HepG2 (cell line): ENCODE data around the gene GNA14. TPM values are rescaled to one million over a fixed set of nuclear protein-coding genes. Genes with fewer than 3 reads are reported as not detected.

Experiments used
- ATAC-seq: fragments of 200-7000 bp; cut with Tn5 transposase; 3 replicates; pipeline ENCODE4 v1.9.1; 2020; ENCODE audit warnings: mild to moderate bottlenecking, moderate library complexity
- BruUV-seq: library from RNA; stranded (reverse); fragments of 400-500 nt; replicated peaks from 2 replicates; lab custom pipeline; 2021; lab: Mats Ljungman, UMichigan
- CTCF ChIA-PET: fragments of 300-600 bp; formaldehyde crosslinking; extraction: SDS; loops from one replicate; lab custom pipeline; 2021; ENCODE audit warnings: low total read pairs, inconsistent platforms, low intra/inter-chr PET ratio; lab: Yijun Ruan, JAX
- POLR2A ChIA-PET: fragments of 350-600 bp; sonication (Branson Sonifier 250); formaldehyde crosslinking; loops from one replicate; lab custom pipeline; 2020; ENCODE audit warnings: antibody characterized with exemption, inconsistent platforms; lab: Yijun Ruan, JAX
- DNase-seq: peaks from one replicate; pipeline ENCODE4 v3.0.0-alpha.2; 2015; ENCODE audit warnings: low spot score
- FAIRE-seq: peaks from 3 replicates; lab custom pipeline; 2011; peaks lifted over from hg19 to GRCh38; lab: Jason Lieb, UNC
- H2AFZ ChIP-seq: one replicate; pipeline ENCODE4 v1.6.1; 2011; ENCODE audit warnings: low read length, inconsistent platforms
- H3K27ac ChIP-seq: fragments of 300-600 bp; 3 replicates; pipeline ENCODE4 v1.8.0; 2011; ENCODE audit warnings: mixed run types, mild to moderate bottlenecking, mixed read lengths, low read length, inconsistent platforms; ENCODE audit not compliant: insufficient read depth; ENCODE audit errors: extremely low read length
- H3K27me3 ChIP-seq, 2 experiments: fragments of 200-600 bp in 1 of 2; 2 replicates in 1 of 2; 3 replicates in 1 of 2; pipeline versions ENCODE4 v1.6.0 to v1.8.0; 2011; ENCODE audit warnings: low read length in 2 of 2, mild to moderate bottlenecking in 2 of 2, moderate library complexity in 2 of 2, inconsistent platforms in 1 of 2; ENCODE audit not compliant: insufficient read depth in 2 of 2, control insufficient read depth in 1 of 2
- H3K36me3 ChIP-seq, 2 experiments: fragments of 200-600 bp in 1 of 2; replicated peaks in 1 of 2; 2 replicates in 1 of 2; 3 replicates in 1 of 2; pipeline versions ENCODE4 v1.5.1 to v1.8.0; 2011; ENCODE audit warnings: low read length in 2 of 2, inconsistent platforms in 1 of 2; ENCODE audit not compliant: insufficient read depth in 2 of 2, control insufficient read depth in 1 of 2
- H3K4me1 ChIP-seq: 2 replicates; pipeline ENCODE4 v1.5.1; 2012; ENCODE audit warnings: low read length, inconsistent platforms; ENCODE audit not compliant: insufficient read depth
- H3K4me2 ChIP-seq: 2 replicates; pipeline ENCODE4 v1.6.0; 2011; ENCODE audit warnings: low read depth, low read length, inconsistent platforms
- H3K4me3 ChIP-seq, 3 experiments: fragments of 200-600 bp in 1 of 3; sonication (generic), shearing (Covaris generic) in 1 of 3; replicated peaks in 1 of 3; 2 replicates each; pipeline ENCODE4 v1.5.1; 2011 to 2016; ENCODE audit warnings: low read length in 3 of 3, inconsistent platforms in 2 of 3, low read depth in 2 of 3, mild to moderate bottlenecking in 2 of 3, control low read depth in 1 of 3, mixed read lengths in 1 of 3; ENCODE audit not compliant: insufficient read depth in 1 of 3
- H3K79me2 ChIP-seq: one replicate; pipeline ENCODE4 v1.6.1; 2011; ENCODE audit warnings: low read length, inconsistent platforms; ENCODE audit not compliant: insufficient read depth
- H3K9ac ChIP-seq: 2 replicates; pipeline ENCODE4 v1.6.0; 2011; ENCODE audit warnings: mild to moderate bottlenecking, low read depth, low read length, inconsistent platforms; ENCODE audit not compliant: insufficient read depth
- H3K9me3 ChIP-seq: 2 replicates; pipeline ENCODE4 v1.5.1; 2012; ENCODE audit warnings: mild to moderate bottlenecking, low read length
- H4K20me1 ChIP-seq: 2 replicates; pipeline ENCODE4 v1.6.0; 2011; ENCODE audit warnings: inconsistent platforms, mild to moderate bottlenecking, low read length, moderate library complexity; ENCODE audit not compliant: insufficient read depth
- HDAC1 ChIP-seq: sonication (generic); formaldehyde crosslinking; IDR thresholded peaks from 2 replicates; pipeline ENCODE4 v1.5.1; 2020; ENCODE audit warnings: mild to moderate bottlenecking, missing genetic modification reagents
- TSC22D2 ChIP-seq: sonication (generic); formaldehyde crosslinking; IDR thresholded peaks from 2 replicates; pipeline ENCODE4 v1.5.1; 2020; ENCODE audit warnings: missing genetic modification reagents, mild to moderate bottlenecking, borderline replicate concordance
- U2AF1 ChIP-seq: fragments of 200-400 bp; formaldehyde crosslinking; optimal IDR thresholded peaks from 2 replicates; pipeline ENCODE3; 2017; ENCODE audit warnings: mild to moderate bottlenecking, low read depth, low read length
- ZNF33A ChIP-seq: sonication (generic); formaldehyde crosslinking; IDR thresholded peaks from 2 replicates; pipeline ENCODE4 v1.5.1; 2020; ENCODE audit warnings: missing genetic modification reagents, mild to moderate bottlenecking, moderate library complexity, borderline replicate concordance
- ZNF781 ChIP-seq: sonication (generic); formaldehyde crosslinking; IDR thresholded peaks from 2 replicates; pipeline ENCODE4 v1.5.1; 2020; ENCODE audit warnings: borderline replicate concordance, mild to moderate bottlenecking, missing genetic modification reagents; ENCODE audit errors: not compliant biosample characterization
- WGBS: methylation state at CpG from one replicate; pipeline ENCODE4 v1.1.6; 2017; ENCODE audit warnings: low lambda C conversion rate; 5-methylcytosine and 5-hydroxymethylcytosine counted together
- in situ Hi-C: cut with HindIII; loops from 2 replicates; pipeline ENCODE4 v1.10.0; 2017; ENCODE audit warnings: low pct_unique_long_range_greater_than_20kb; ENCODE audit not compliant: extremely low pct_ligation_motif_present
- intact Hi-C: fragments of 100-400 bp; cut with micrococcal nuclease; formaldehyde crosslinking; loops from one replicate; pipeline ENCODE4 v1.10.0; 2022; ENCODE audit not compliant: unreplicated experiment
- polyA plus RNA-seq, 8 experiments: library from polyadenylated mRNA; depleted of rRNA in 3 of 8; stranded (reverse) in 7 of 8; unstranded in 1 of 8; fragments of >200 nt; fragmentation: Illumina TruSeq in 4 of 8; extraction: Trizol in 4 of 8; gene quantifications; 2 replicates each; pipeline versions ENCODE4 v1.2.1 to v1.2.3, GENCODE V29; 2011 to 2016; ENCODE audit warnings: low read depth in 4 of 8, missing spikeins in 1 of 8, mixed read lengths in 1 of 8; ENCODE audit not compliant: insufficient read depth in 1 of 8
- total RNA-seq, 5 experiments: library from RNA; depleted of rRNA; stranded (reverse); fragments of >200 nt; fragmentation: Illumina TruSeq; extraction: Trizol; gene quantifications; 2 replicates each; pipeline ENCODE4 v1.2.3, GENCODE V29; 2016; ENCODE audit warnings: low read depth in 1 of 5

GNA14 gene
- total and polyA plus RNA-seq, 2 of the 13 experiments (the other 11 are each of a cell fraction or from before 2014, with no cell fraction given) = not detected

DNA sequence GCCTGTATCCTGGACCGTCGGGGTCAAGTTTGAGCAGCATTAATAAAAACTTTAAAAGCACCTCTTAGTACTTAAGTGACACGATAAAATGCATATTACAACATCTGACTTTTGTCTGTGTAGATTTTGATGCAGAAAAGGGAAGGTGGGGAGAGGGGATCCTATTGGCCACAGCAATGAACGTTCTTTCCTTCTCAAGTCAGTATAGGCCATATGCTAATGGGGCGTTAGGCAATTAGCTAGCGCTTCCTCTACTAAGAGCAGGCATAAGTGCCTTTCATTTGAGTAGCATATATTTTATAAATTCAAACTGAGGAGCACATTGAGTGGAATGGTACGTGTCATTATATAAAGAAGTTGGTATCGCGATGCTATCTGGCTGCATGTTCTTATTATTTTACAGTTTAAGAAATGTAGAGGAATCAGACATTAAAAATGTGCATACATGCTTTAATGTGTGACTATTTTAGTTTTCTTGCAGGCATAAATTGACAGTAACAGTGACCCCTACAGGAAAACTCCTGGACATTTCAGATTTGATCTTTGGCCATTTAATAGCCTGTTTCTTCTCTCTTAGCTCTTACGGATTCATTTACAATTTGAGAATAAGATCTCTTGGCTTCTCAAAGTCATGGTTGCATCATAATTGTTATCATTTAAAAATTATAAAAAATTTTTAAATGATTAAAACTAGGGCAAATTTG, 1.1 kb upstream of the GNA14 start (continued):
- no peak for TF ChIP-seq U2AF1
- TF ChIP-seq TSC22D2 (CRISPR knock-in tag) = no peak
- TF ChIP-seq ZNF33A (CRISPR knock-in tag) = no peak

DNA sequence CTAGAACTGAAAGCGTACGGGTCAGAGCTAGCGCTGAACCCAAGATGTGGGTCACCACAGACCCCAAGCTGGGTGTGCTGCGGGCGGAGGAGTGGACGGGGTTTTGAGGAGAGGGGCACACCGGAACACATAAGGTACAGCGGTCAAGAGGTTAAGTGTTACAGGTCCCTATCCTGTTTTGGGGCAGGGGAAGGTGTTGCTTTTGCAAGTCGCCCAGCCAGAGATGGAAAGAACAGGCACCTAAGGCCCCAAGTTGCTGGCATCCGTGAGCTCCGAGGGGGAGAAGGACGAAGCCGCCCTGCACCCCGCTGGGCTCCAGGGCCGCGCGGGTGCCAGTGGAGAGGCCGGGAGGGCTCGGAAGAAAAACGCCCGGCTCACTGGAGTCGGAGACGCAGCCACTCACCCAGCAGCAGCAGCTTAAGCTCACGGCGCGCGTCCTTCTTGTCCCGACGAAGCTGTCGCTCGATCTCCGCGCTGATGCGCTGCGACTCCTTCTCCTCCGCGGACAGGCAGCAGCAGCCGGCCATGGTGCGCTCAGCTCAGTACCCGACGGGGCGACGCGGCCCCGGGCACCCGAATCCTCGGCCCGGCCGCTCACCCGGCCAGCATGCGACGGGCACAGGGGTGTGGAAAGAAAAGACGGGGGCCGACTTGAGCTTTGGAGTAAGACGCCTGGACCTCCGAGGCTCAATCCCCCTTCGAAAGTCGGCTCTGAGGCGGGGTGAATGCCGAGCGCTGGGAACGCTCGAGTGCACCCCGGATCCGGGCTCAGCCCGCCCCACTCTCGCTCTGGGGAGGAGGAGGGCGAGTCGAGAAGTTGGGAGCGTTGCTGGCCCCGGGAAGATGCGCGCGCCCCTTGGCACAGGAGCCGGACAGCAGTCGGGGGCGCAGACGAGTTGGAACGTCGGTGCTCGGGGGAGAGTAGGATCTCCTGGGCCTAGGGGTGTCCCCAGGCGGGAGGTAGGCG, 572 bp downstream of the GNA14 start:
- Histone ChIP-seq H3K9me3 (no peaks in the 10 kb centered on the region), H3K27me3 (peaks cover 0 to 26% of the 10 kb centered on the region in 2 experiments; a peak in 3 of 5 replicates)
- no peak for FAIRE-seq
- TF ChIP-seq HDAC1 (CRISPR knock-in tag) (0 out of 2 replicates have a peak, but pooled peaks have one; percentile 15), ZNF781 (no peak)
- TF ChIP-seq, all 625 proteins: peak for 1
- POLR2A ChIA-PET = no interaction called here
- intact Hi-C loops = no loop called here
- in situ Hi-C loops = no loop called here
- H3K36me3 ChIP-seq = no peaks in the 10 kb centered on the region
- H2AFZ ChIP-seq = no peak overlapping the region
- no peaks in the 10 kb centered on the region for H3K4me1 ChIP-seq
- no peaks in the 10 kb centered on the region for H4K20me1 ChIP-seq
- CTCF ChIA-PET = no interaction called here
- H3K4me2 ChIP-seq = no peak overlapping the region
- H3K79me2 ChIP-seq = no peaks in the 10 kb centered on the region
- WGBS = 78% methylated on average over 78 of the region's 83 CpGs
- ATAC-seq = no peak; the same call in 2 of the 3 replicates
- H3K27ac ChIP-seq = no peak overlapping the region
- H3K4me3 ChIP-seq = no peak overlapping the region
- no TSS peak for BruUV-seq
- no peak for DNase-seq
- no peak overlapping the region for H3K9ac ChIP-seq
